Esophagus muscularis mucosa (tissue), 4 donors: ENCODE results near the gene DLG1. TPM values are rescaled to one million over a fixed set of nuclear protein-coding genes. Genes with fewer than 3 reads are reported as not detected.

Source experiments
- DNase-seq: peaks from one replicate; pipeline ENCODE4 v3.0.0-alpha.2; 2017; ENCODE audit errors: extremely low spot score
- H3K27ac ChIP-seq, 4 donors: fragments of 200-600 bp; sonication (generic); replicated peaks in 1 of 4; 1 replicate in 3 of 4; 2 replicates in 1 of 4; pipeline ENCODE4 v1.5.1; 2016 to 2019; ENCODE audit warnings: mild to moderate bottlenecking in 1 of 4
- H3K27me3 ChIP-seq, 4 donors: fragments of 200-600 bp; sonication (generic); one replicate each; pipeline versions ENCODE4 v1.5.1 to v1.6.0; 2016 to 2019
- H3K36me3 ChIP-seq, 4 donors: fragments of 200-600 bp; sonication (generic); one replicate each; pipeline ENCODE4 v1.5.1; 2016 to 2019
- H3K4me1 ChIP-seq, 4 donors: fragments of 200-600 bp; sonication (generic); one replicate each; pipeline ENCODE4 v1.5.1; 2016 to 2019
- H3K4me3 ChIP-seq, 4 donors: fragments of 200-600 bp; sonication (generic); 1 replicate in 2 of 4; 2 replicates in 2 of 4; pipeline ENCODE4 v1.5.1; 2016 to 2019; ENCODE audit warnings: mild to moderate bottlenecking in 4 of 4, moderate library complexity in 1 of 4
- H3K9me3 ChIP-seq, 4 donors: fragments of 200-600 bp; sonication (generic); 1 replicate in 3 of 4; 2 replicates in 1 of 4; pipeline ENCODE4 v1.5.1; 2016 to 2019
- CTCF ChIP-seq, 3 experiments: fragments of 200-600 bp in 2 of 3; fragments of 450-650 bp in 1 of 3; sonication (generic) in 2 of 3; IDR thresholded peaks; one replicate each; pipeline ENCODE4 v1.5.1; 2017 to 2019; ENCODE audit warnings: antibody characterized with exemption in 3 of 3, mild to moderate bottlenecking in 2 of 3, moderate library complexity in 1 of 3
- EP300 ChIP-seq: sonication (generic); formaldehyde crosslinking; IDR thresholded peaks from one replicate; pipeline ENCODE4 v1.6.1; 2017; ENCODE audit warnings: antibody characterized with exemption
- POLR2A ChIP-seq: fragments of 450-650 bp; IDR thresholded peaks from one replicate; pipeline ENCODE4 v1.6.1; 2017; ENCODE audit warnings: antibody characterized with exemption, moderate library complexity, mild to moderate bottlenecking, low read depth
- POLR2AphosphoS5 ChIP-seq, 2 donors: sonication (generic); formaldehyde crosslinking; IDR thresholded peaks; one replicate each; pipeline ENCODE4 v1.6.1; 2017; ENCODE audit warnings: antibody characterized with exemption in 2 of 2
- WGBS: methylation state at CpG from one replicate; pipeline ENCODE4 v1.1.5; 2018; 5-methylcytosine and 5-hydroxymethylcytosine counted together
- intact Hi-C: fragments of 100-400 bp; cut with DNase I; formaldehyde crosslinking; loops from one replicate; pipeline ENCODE4 v1.15.1; 2023
- total RNA-seq, 4 donors: library from RNA; depleted of rRNA; stranded (reverse); fragments of >200 nt; gene quantifications; one replicate each; pipeline versions ENCODE4 v1.1.0 to v1.2.1, GENCODE V29; 2016

DLG1 gene
- total RNA-seq, 4 donors from 2014 or later, result 56.8 to 73.1 (median 69.1) TPM

- Histone ChIP-seq H3K9me3 (no peaks in the 10 kb centered on the region), H3K4me3 (no peak overlapping the region), H3K27ac (no peak overlapping the region), H3K36me3 (peaks cover 0 to 16% (median 7%) of the 10 kb centered on the region in 4 donors), H3K4me1 (peaks cover 13 to 39% (median 29%) of the 10 kb centered on the region in 4 donors), H3K27me3 (no peaks in the 10 kb centered on the region)
- TF ChIP-seq POLR2A (no peak), CTCF (IDR thresholded peaks at IDR 0.05) (no peak), POLR2AphosphoS5 (IDR thresholded peaks at IDR 0.05) (no peak), EP300 (no peak)
- 85% methylated on average over 4 of the region's 4 CpGs for WGBS
- intact Hi-C loops, result no loop called here
- DNase-seq, result no peak
Measured at GRCh38 chr3:197293605-197294237, 4.7 kb downstream of the DLG1 start.

GRCh38 chr3:197292648-197293047, 5.8 kb downstream of the DLG1 start:
- intact Hi-C loops, result no loop called here
- H3K27ac ChIP-seq, result no peak overlapping the region
- WGBS, result 74% methylated on average over 1 of the region's 1 CpG
- DNase-seq, result no peak
- H3K4me1 ChIP-seq, result peaks cover 13 to 38% (median 28%) of the 10 kb centered on the region in 4 donors
- H3K36me3 ChIP-seq, result peaks cover 0 to 24% (median 9%) of the 10 kb centered on the region in 4 donors
- TF ChIP-seq CTCF (IDR thresholded peaks at IDR 0.05), result no peak
- no peak overlapping the region for H3K4me3 ChIP-seq
- no peaks in the 10 kb centered on the region for H3K27me3 ChIP-seq
- no peaks in the 10 kb centered on the region for H3K9me3 ChIP-seq

GRCh38 chr3:197292083-197292646, 6.2 kb downstream of the DLG1 start:
- Histone ChIP-seq H3K36me3 (peaks cover 0 to 24% (median 9%) of the 10 kb centered on the region in 4 donors), H3K27me3 (no peaks in the 10 kb centered on the region), H3K4me3 (no peak overlapping the region), H3K4me1 (peaks cover 13 to 38% (median 28%) of the 10 kb centered on the region in 4 donors), H3K27ac (no peak overlapping the region), H3K9me3 (no peaks in the 10 kb centered on the region)
- 90% methylated on average over 8 of the region's 8 CpGs for WGBS
- intact Hi-C loops, result no loop called here
- TF ChIP-seq POLR2A (no peak), EP300 (no peak), CTCF (IDR thresholded peaks at IDR 0.05) (no peak), POLR2AphosphoS5 (IDR thresholded peaks at IDR 0.05) (no peak)
- DNase-seq, result no peak

- H3K4me3 ChIP-seq, result no peak overlapping the region
- peaks cover 0 to 32% (median 16%) of the 10 kb centered on the region in 4 donors for H3K36me3 ChIP-seq
- H3K27ac ChIP-seq, result no peak overlapping the region
- H3K4me1 ChIP-seq, result peaks cover 5 to 16% (median 12%) of the 10 kb centered on the region in 4 donors
- no peak for DNase-seq
- H3K27me3 ChIP-seq, result no peaks in the 10 kb centered on the region
- intact Hi-C loops, result no loop called here
- TF ChIP-seq POLR2A, result no peak
- TF ChIP-seq CTCF (IDR thresholded peaks at IDR 0.05), result no peak
- no peak for TF ChIP-seq POLR2AphosphoS5 (IDR thresholded peaks at IDR 0.05)
- no peaks in the 10 kb centered on the region for H3K9me3 ChIP-seq
Measured at GRCh38 chr3:197289726-197290125, 8.7 kb downstream of the DLG1 start.

GRCh38 chr3:197286678-197287077, 11.7 kb downstream of the DLG1 start:
- H3K9me3 ChIP-seq, result no peaks in the 10 kb centered on the region
- no peak for TF ChIP-seq EP300
- H3K27me3 ChIP-seq, result no peaks in the 10 kb centered on the region
- peaks cover 0 to 37% (median 21%) of the 10 kb centered on the region in 4 donors for H3K36me3 ChIP-seq
- peaks cover 0 to 5% (median 2%) of the 10 kb centered on the region in 4 donors for H3K4me1 ChIP-seq
- no peak overlapping the region for H3K27ac ChIP-seq
- no peak overlapping the region for H3K4me3 ChIP-seq
- WGBS, result 89% methylated on average over 2 of the region's 2 CpGs
- intact Hi-C loops, result no loop called here
- no peak for DNase-seq
